ENCODE data around the gene BEST1. TPM values are rescaled to one million over a fixed set of nuclear protein-coding genes. Genes with fewer than 3 reads are reported as not detected.

The BEST1 gene
- total and polyA plus RNA-seq, 9 donors: 1.0 to 17.8 (median 4.2) TPM

DNA sequence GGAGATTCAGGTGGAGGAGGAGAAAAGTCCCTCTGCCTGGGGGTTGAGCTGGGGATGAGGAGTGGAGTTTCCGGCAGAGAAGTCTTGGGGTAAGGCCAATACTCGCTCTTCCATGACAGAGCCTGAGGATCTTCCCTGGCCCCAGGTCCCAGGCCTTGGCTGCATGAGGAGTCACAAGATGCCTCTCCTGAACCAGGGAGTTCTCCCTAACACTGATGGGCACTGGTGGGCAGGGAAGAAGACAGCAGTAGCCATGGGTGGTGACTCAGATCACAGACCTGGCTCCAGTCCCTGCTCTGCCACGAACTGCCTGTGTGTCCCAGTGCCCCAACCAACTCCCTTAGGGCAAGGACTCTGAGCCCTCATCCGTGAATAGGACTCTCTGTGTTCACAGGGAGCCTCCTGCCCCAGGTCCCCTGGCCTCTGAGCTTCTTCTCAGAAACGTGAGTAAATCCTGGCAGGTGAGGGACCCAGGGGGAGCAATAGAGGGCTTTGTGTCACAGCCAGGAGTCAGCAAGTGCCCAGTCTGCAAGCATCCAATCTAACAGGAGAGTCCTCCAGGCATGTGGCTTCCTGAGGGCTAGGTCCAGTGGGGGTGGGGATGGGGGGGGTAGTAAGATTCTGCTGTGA is 62.8 kb downstream of the BEST1 start:
- no peak for DNase-seq
- Histone ChIP-seq H3K4me3 (no peak overlapping the region), H3K27me3 (no peaks in the 10 kb centered on the region), H3K9me3 (no peaks in the 10 kb centered on the region), H3K4me1 (ENCODE audit: insufficient read depth) (no peaks in the 10 kb centered on the region), H3K36me3 (no peaks in the 10 kb centered on the region), H3K27ac (no peak overlapping the region)
- intact Hi-C loops (cut with DNase I): no loop called here
- no peak for TF ChIP-seq EP300 (IDR thresholded peaks at IDR 0.05)
- TF ChIP-seq, protein P1, sequence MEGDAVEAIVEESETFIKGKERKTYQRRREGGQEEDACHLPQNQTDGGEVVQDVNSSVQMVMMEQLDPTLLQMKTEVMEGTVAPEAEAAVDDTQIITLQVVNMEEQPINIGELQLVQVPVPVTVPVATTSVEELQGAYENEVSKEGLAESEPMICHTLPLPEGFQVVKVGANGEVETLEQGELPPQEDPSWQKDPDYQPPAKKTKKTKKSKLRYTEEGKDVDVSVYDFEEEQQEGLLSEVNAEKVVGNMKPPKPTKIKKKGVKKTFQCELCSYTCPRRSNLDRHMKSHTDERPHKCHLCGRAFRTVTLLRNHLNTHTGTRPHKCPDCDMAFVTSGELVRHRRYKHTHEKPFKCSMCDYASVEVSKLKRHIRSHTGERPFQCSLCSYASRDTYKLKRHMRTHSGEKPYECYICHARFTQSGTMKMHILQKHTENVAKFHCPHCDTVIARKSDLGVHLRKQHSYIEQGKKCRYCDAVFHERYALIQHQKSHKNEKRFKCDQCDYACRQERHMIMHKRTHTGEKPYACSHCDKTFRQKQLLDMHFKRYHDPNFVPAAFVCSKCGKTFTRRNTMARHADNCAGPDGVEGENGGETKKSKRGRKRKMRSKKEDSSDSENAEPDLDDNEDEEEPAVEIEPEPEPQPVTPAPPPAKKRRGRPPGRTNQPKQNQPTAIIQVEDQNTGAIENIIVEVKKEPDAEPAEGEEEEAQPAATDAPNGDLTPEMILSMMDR (IDR thresholded peaks at IDR 0.05): no peak
- no peak for TF ChIP-seq POLR2A (IDR thresholded peaks at IDR 0.05)
- WGBS, 3 donors: 78 to 85% (median 81%) methylated on average over 4 to 5 of the region's 5 CpGs

Small RNA genes within 50 kb of the gene (small RNA-seq; reads per million reads assigned to genes)
- not detected for gene RNU6-1243P

Other genes starting within 250 kb of the BEST1 start
- 100 to 1,000 TPM in 1 of 7 donors, 10 to 100 TPM in 6; 11.3 to 109 (median 41.3) TPM for gene MYRF, start 197.7 kb upstream of the BEST1 start, total RNA-seq
- gene MYRF, start 197.7 kb upstream of the BEST1 start, polyA plus RNA-seq: 1 to 10 TPM; 6.6 to 6.7 TPM
- 100 to 1,000 TPM in 5 of 7 donors, 10 to 100 TPM in 2; 32.2 to 131 (median 117) TPM for gene TMEM258, start 157.8 kb upstream of the BEST1 start, total RNA-seq
- gene TMEM258, start 157.8 kb upstream of the BEST1 start, polyA plus RNA-seq: 100 to 1,000 TPM; 170 to 192 TPM
- 1 to 10 TPM; 3.7 to 8.6 (median 5.2) TPM for gene FEN1, start 157.4 kb upstream of the BEST1 start, total RNA-seq
- gene FEN1, start 157.4 kb upstream of the BEST1 start, polyA plus RNA-seq: 1 to 10 TPM; 4.4 to 4.7 TPM
- 100 to 1,000 TPM in 1 of 7 donors, 10 to 100 TPM in 6; 16.2 to 242 (median 53.7) TPM for gene FADS1, start 133.3 kb upstream of the BEST1 start, total RNA-seq
- gene FADS1, start 133.3 kb upstream of the BEST1 start, polyA plus RNA-seq: 10 to 100 TPM; 20.1 to 45.3 TPM
- gene FADS2, start 122.1 kb upstream of the BEST1 start, total RNA-seq: 100 to 1,000 TPM in 1 of 7 donors, 10 to 100 TPM in 4, 1 to 10 TPM in 2; 6.3 to 298 (median 26.2) TPM
- gene FADS2, start 122.1 kb upstream of the BEST1 start, polyA plus RNA-seq: 10 to 100 TPM; 20.6 to 96.9 TPM
- gene FADS3, start 58.8 kb upstream of the BEST1 start, total RNA-seq: 10 to 100 TPM; 21.9 to 85.8 (median 41.3) TPM
- gene FADS3, start 58.8 kb upstream of the BEST1 start, polyA plus RNA-seq: 10 to 100 TPM; 10.6 to 52.3 TPM
- gene RAB3IL1, start 32.8 kb upstream of the BEST1 start, total RNA-seq: 10 to 100 TPM; 14.1 to 90.0 (median 53.8) TPM
- 10 to 100 TPM in 1 of 2 donors, 1 to 10 TPM in 1; 4.5 to 42.8 TPM for gene RAB3IL1, start 32.8 kb upstream of the BEST1 start, polyA plus RNA-seq
- 1,000 to 10,000 TPM; 1,118 to 2,442 (median 2,118) TPM for gene FTH1, start 17.3 kb downstream of the BEST1 start, total RNA-seq
- 1,000 to 10,000 TPM; 2,228 to 5,649 TPM for gene FTH1, start 17.3 kb downstream of the BEST1 start, polyA plus RNA-seq
- gene INCENP, start 173.7 kb downstream of the BEST1 start, total RNA-seq: 10 to 100 TPM in 6 of 7 donors, 1 to 10 TPM in 1; 7.6 to 20.0 (median 16.5) TPM
- 10 to 100 TPM in 1 of 2 donors, 1 to 10 TPM in 1; 6.6 to 11.7 TPM for gene INCENP, start 173.7 kb downstream of the BEST1 start, polyA plus RNA-seq
- gene SCGB1D1, start 239.9 kb downstream of the BEST1 start, total RNA-seq: not detected
- not detected for gene SCGB1D1, start 239.9 kb downstream of the BEST1 start, polyA plus RNA-seq